ENCODE results near the gene NCOA7.

- TF ChIP-seq, protein P1, sequence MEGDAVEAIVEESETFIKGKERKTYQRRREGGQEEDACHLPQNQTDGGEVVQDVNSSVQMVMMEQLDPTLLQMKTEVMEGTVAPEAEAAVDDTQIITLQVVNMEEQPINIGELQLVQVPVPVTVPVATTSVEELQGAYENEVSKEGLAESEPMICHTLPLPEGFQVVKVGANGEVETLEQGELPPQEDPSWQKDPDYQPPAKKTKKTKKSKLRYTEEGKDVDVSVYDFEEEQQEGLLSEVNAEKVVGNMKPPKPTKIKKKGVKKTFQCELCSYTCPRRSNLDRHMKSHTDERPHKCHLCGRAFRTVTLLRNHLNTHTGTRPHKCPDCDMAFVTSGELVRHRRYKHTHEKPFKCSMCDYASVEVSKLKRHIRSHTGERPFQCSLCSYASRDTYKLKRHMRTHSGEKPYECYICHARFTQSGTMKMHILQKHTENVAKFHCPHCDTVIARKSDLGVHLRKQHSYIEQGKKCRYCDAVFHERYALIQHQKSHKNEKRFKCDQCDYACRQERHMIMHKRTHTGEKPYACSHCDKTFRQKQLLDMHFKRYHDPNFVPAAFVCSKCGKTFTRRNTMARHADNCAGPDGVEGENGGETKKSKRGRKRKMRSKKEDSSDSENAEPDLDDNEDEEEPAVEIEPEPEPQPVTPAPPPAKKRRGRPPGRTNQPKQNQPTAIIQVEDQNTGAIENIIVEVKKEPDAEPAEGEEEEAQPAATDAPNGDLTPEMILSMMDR (IDR thresholded peaks at IDR 0.05; ENCODE audit: low read depth, low read length): no peak
- TF ChIP-seq EZH2phosphoT487 (IDR thresholded peaks at IDR 0.05; ENCODE audit: low read depth): no peak
Observed at GRCh38 chr6:125807293-125807692, 16.5 kb downstream of the NCOA7 start.

All from OCI-LY3 (cell line).